ENCODE results near the gene PRRT4. TPM values are rescaled to one million over a fixed set of nuclear protein-coding genes. Genes with fewer than 3 reads are reported as not detected.

PRRT4 gene
- total RNA-seq, 2 experiments from 2014 or later, result 0.16 TPM; not detected in 1

DNA sequence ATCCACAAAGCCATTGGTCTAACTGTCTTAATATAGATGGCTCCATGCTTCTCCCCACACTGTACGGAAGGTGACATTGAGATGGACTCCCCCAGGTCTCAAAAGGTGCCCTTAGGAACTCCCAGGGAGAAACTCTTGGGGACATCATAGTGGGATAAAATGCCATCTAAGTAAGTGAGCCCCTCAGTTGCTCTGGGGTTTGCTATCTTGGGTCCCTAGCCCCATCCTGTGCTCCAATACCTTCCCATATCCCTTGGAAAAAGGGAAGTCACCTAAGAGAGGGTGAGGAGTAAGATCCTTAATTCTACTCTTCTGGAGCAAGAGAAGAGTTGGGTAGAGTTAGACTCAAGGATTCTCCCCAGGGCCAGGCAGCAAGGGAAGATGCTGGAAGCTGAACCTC lies 7.9 kb downstream of the PRRT4 start:
- POLR2A ChIA-PET, result no interaction called here
- Mint-ChIP-seq H3K36me3 (ENCODE audit: low read depth) (no peaks in the 10 kb centered on the region), H3K4me1 (ENCODE audit: low read depth) (peaks cover 7% of the 10 kb centered on the region), H3K9me3 (ENCODE audit: insufficient read depth) (no peaks in the 10 kb centered on the region), H3K27me3 (ENCODE audit: low read depth) (peaks cover 45% of the 10 kb centered on the region), H3K27ac (no peak overlapping the region), H3K4me3 (no peak overlapping the region)
- CTCF ChIA-PET, result interaction anchor here (1.1 to 1.5 kb wide), 3 partner anchors 9 to 72 kb away, joined by 3 to 6 read pairs (median 6); partner anchors contain the start of gene RBM28
- ATAC-seq (no peak), DNase-seq (no peak)

DNA sequence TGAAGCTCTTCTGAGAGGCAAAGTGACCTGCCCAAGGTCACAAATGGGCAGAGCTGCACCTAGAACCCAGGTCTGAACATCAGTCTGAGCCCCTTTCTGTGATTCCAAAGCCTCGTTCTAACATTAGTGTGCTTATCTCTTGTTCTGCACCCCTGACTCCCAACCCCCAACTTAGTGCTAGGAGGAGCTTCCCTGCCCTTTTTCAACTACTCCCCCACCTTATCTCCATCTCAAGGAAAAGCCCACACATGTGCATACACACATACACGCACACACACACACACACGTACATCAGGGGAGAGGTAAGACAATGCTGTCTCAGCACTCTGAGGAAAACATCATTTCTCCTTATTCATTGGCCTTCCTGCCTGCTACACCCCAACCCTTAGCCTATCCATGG lies 8.3 kb downstream of the PRRT4 start:
- Mint-ChIP-seq H3K27ac (no peak overlapping the region), H3K27me3 (ENCODE audit: low read depth) (peaks cover 47% of the 10 kb centered on the region), H3K36me3 (ENCODE audit: low read depth) (no peaks in the 10 kb centered on the region), H3K4me3 (no peak overlapping the region), H3K9me3 (ENCODE audit: insufficient read depth) (no peaks in the 10 kb centered on the region), H3K4me1 (ENCODE audit: low read depth) (peaks cover 7% of the 10 kb centered on the region)
- DNase-seq (no peak), ATAC-seq (no peak)
- ChIA-PET POLR2A (no interaction called here), CTCF (interaction anchor here (1.1 to 1.3 kb wide), 2 partner anchors 9 to 72 kb away, joined by 6 read pairs; partner anchors contain the start of gene RBM28)

DNA sequence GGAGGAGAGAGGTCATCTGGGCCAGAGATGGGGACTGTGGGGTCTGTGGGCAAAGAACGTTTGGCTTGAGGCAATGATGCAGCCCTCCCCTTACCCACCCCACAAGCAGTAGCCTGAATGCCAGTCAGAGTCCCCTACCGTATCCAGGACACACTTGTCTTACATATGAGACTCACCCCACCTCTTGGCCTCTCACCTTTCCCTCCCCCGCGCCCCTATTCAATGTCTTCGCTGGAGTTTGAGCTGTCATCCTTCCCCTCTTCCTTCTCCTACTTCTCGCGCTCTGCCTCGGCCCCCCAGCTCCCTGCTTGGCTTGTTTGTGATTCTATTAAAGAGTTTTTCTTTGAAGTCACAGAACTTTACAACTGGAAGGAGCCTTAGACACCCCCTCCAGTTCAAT lies 8.9 kb downstream of the PRRT4 start:
- Mint-ChIP-seq H3K4me3 (no peak overlapping the region), H3K4me1 (ENCODE audit: low read depth) (peaks cover 7% of the 10 kb centered on the region), H3K27ac (no peak overlapping the region), H3K9me3 (ENCODE audit: insufficient read depth) (no peaks in the 10 kb centered on the region), H3K27me3 (ENCODE audit: low read depth) (peaks cover 50% of the 10 kb centered on the region), H3K36me3 (ENCODE audit: low read depth) (no peaks in the 10 kb centered on the region)
- ChIA-PET CTCF (interaction anchor here (1.1 to 1.3 kb wide), 2 partner anchors 8 to 73 kb away, joined by 6 read pairs; partner anchors contain the start of gene RBM28), POLR2A (no interaction called here)
- no peak for ATAC-seq
- no peak for DNase-seq

DNA sequence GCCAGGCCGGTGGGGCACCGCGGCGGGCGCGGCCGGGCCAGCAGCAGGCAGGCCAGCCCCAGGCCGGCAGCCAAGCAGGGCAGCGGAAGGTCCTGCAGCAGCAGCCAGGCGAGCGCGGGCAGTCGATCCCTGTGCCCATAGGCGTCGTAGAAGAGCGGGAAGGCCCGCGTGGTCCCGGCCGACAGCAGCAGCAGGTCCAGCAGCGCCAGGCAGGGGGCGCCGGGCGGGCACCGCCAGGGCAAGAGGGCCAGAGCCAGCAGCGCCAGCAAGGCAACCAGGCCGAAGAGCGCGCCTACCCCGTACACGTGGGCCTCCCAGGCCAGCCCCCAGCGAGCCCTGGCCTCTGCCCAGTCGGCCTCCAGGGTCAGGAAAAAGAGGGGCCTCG lies 9.3 kb downstream of the PRRT4 start:
- POLR2A ChIA-PET, result no interaction called here
- H3K27me3 Mint-ChIP-seq (ENCODE audit: low read depth), result peaks cover 53% of the 10 kb centered on the region
- ATAC-seq (peak; percentile 18), DNase-seq (no peak)
- no peak overlapping the region for H3K4me3 Mint-ChIP-seq
- H3K27ac Mint-ChIP-seq, result no peak overlapping the region
- H3K4me1 Mint-ChIP-seq (ENCODE audit: low read depth), result peaks cover 7% of the 10 kb centered on the region
- CTCF ChIA-PET, result no interaction called here
- no peaks in the 10 kb centered on the region for H3K36me3 Mint-ChIP-seq (ENCODE audit: low read depth)
- H3K9me3 Mint-ChIP-seq (ENCODE audit: insufficient read depth), result no peaks in the 10 kb centered on the region

DNA sequence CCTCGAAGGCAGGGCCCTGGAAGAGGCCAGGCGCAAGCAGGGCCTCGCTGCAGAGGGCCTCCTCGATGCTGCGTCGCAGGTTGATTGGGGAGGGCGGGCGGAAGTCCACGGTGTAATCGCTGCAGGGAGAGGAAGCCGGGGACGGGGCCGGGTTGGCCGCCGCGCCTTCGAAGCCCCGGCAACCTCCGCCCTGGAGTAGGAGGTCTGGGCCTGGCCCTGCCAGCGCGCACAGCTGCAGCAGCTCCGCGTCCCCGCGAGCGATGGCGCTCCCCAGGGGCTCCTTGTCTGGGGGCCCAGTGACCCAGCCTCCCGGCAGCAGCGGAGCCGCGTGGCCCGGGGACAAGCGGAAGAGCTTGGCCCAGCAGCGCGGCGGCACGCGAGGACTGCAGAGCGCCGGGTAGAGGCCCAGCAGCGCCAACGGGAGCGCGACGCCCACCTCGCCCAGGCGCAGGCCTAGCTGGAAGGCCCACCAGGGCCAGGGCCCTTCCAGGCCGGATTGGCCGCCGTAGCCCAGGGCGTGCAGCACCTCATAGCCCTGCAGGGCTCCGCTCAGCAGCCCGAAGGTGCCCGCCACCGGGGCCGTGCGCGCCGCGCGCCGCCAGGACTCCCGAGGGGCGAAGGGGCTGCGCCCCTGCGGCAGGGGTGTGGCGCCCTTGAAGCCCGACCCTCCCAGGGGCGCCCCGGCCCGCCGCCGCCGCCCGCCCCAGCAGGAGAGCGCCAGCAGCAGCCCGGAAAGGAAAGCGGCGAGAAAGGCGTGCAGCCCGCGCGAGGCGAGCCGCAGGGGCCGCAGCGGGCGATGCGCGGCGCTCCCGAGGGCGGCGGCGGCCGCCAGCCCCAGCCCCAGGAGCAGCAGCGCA lies 10.0 kb downstream of the PRRT4 start:
- Mint-ChIP-seq H3K9me3 (ENCODE audit: insufficient read depth) (no peaks in the 10 kb centered on the region), H3K36me3 (ENCODE audit: low read depth) (no peaks in the 10 kb centered on the region), H3K27me3 (ENCODE audit: low read depth) (peaks cover 51% of the 10 kb centered on the region), H3K4me3 (no peak overlapping the region), H3K27ac (no peak overlapping the region), H3K4me1 (ENCODE audit: low read depth) (peaks cover 7% of the 10 kb centered on the region)
- ChIA-PET POLR2A (no interaction called here), CTCF (interaction anchor here (0.7 to 8.8 kb wide), 3 partner anchors 25 to 76 kb away, joined by 3 to 258 read pairs (median 3); no protein-coding TSS in a partner anchor)
- ATAC-seq (peak; percentile 45), DNase-seq (no peak)

DNA sequence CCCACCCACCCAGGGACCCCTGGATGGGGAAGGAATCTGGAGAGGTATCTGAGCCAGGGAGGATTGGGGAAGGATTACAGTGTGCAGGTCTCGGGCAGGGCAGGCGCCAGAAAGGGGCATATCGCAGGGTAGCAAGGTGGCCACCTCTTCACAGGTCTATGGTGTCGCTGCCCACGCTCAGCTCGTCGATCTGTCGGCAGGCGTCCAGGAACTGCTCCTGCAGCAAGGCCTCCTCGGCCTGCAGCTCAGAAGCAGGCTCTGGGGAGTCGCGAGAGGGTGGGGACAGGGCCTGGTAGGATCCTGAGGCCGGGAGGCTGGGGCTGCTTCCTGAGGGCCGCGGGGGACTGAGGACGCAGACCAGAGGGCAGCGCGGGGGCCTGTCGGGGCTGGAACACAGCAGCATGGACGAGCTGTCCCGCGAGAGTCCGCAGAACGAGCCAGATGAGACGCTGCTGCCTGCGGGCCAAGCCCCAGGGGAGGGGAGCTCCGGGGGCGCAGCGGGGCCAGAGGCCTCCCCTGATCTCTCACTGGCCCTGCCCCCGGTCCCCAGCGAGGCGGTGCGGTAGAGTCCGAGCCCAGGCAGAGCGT lies 10.7 kb downstream of the PRRT4 start:
- no peak for ATAC-seq
- H3K27ac Mint-ChIP-seq, result no peak overlapping the region

DNA sequence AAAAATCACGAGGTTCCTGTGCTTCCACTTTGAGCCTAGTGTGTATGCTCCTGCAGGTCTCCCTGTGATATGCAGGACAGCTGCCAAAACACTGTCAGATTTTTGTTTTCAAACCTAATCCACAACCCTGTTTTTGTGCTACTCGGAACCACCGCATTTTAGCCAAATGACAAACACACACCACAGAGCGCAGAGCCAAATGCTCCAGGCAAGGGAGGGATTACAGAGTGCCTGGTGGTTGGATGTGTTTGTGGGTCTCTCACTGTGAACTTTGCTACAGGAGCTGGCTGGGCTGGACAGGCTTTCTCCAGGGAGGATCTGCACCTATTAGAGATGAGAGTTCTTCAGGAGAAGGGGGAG lies 12.0 kb downstream of the PRRT4 start:
- ChIA-PET POLR2A (no interaction called here), CTCF (interaction anchor here (3.5 to 8.8 kb wide), 2 partner anchors 36 to 77 kb away, joined by 48 to 258 read pairs; no protein-coding TSS in a partner anchor)
- Mint-ChIP-seq H3K9me3 (ENCODE audit: insufficient read depth) (no peaks in the 10 kb centered on the region), H3K36me3 (ENCODE audit: low read depth) (no peaks in the 10 kb centered on the region), H3K4me1 (ENCODE audit: low read depth) (no peaks in the 10 kb centered on the region), H3K27ac (no peak overlapping the region), H3K4me3 (no peak overlapping the region), H3K27me3 (ENCODE audit: low read depth) (peaks cover 45% of the 10 kb centered on the region)
- no peak for DNase-seq
- ATAC-seq, result no peak

More for the DNA sequence above, 10.7 kb downstream of the PRRT4 start:
- H3K36me3 Mint-ChIP-seq (ENCODE audit: low read depth), result no peaks in the 10 kb centered on the region
- no peak for DNase-seq
- peaks cover 51% of the 10 kb centered on the region for H3K27me3 Mint-ChIP-seq (ENCODE audit: low read depth)
- CTCF ChIA-PET, result interaction anchor here (0.7 to 8.8 kb wide), 3 partner anchors 26 to 76 kb away, joined by 3 to 258 read pairs (median 3); no protein-coding TSS in a partner anchor
- POLR2A ChIA-PET, result no interaction called here
- peaks cover 5% of the 10 kb centered on the region for H3K4me1 Mint-ChIP-seq (ENCODE audit: low read depth)
- H3K9me3 Mint-ChIP-seq (ENCODE audit: insufficient read depth), result no peaks in the 10 kb centered on the region
- H3K4me3 Mint-ChIP-seq, result no peak overlapping the region

DNA sequence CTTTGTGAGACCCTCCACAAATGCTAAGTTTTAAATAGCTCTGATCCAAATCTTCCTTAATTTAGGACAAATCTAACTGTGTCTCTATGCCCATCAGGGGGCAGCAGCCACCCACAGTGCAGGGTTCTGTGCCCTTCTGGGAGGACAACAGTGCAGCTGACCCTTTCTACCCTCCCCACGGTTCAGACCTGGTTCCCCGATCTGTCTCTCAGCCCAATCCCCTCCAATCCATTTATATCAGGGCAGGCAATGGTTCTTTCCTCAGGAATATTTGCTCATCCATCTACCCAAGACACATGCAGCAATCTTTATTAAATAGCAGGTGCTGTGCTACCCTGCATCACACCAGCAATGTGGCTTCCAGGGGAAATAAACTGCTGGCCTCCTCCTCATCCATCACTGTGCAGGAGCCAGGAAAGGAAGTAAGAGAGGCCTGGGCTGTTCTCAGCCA lies 13.8 kb downstream of the PRRT4 start:
- ChIA-PET CTCF (interaction anchor here (0.6 to 8.8 kb wide), 26 partner anchors 8 to 113 kb away, joined by 3 to 258 read pairs (median 4); partner anchors contain the start of gene HILPDA), POLR2A (interaction anchor here (0.9 to 1.4 kb wide), 4 partner anchors 10 to 110 kb away, joined by 3 to 4 read pairs (median 4); no protein-coding TSS in a partner anchor)
- ATAC-seq (no peak), DNase-seq (peak; percentile 58)
- Mint-ChIP-seq H3K9me3 (ENCODE audit: insufficient read depth) (no peaks in the 10 kb centered on the region), H3K4me3 (no peak overlapping the region), H3K36me3 (ENCODE audit: low read depth) (no peaks in the 10 kb centered on the region), H3K4me1 (ENCODE audit: low read depth) (peaks cover 9% of the 10 kb centered on the region), H3K27ac (no peak overlapping the region), H3K27me3 (ENCODE audit: low read depth) (peaks cover 29% of the 10 kb centered on the region)

DNA sequence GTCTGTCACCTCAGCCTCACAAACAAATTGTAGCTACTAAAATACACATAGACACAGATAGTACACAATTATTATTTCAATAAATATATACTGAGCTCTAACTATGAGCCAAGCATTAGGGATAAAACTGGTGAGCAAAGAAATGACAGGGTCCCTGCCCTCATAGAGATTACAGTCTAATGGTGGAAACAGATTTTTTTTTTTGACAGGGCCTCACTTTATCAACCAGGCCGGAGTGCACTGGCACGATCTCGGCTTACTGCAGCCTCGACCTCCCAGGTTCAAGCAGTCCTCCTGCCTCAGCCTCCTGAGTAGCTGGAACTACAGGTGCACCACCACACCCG lies 17.1 kb downstream of the PRRT4 start:
- Mint-ChIP-seq H3K4me1 (ENCODE audit: low read depth) (peaks cover 23% of the 10 kb centered on the region), H3K9me3 (ENCODE audit: insufficient read depth) (no peaks in the 10 kb centered on the region), H3K4me3 (peak overlapping the region; percentile 65), H3K27ac (no peak overlapping the region), H3K36me3 (ENCODE audit: low read depth) (no peaks in the 10 kb centered on the region), H3K27me3 (ENCODE audit: low read depth) (peaks cover 18% of the 10 kb centered on the region)
- CTCF ChIA-PET, result interaction anchor here (0.6 to 8.8 kb wide), 15 partner anchors 9 to 117 kb away, joined by 3 to 258 read pairs (median 6); no protein-coding TSS in a partner anchor
- POLR2A ChIA-PET, result interaction anchor here (0.6 to 1.1 kb wide), 2 partner anchors 15 to 75 kb away, joined by 3 to 4 read pairs; no protein-coding TSS in a partner anchor
- DNase-seq, result no peak
- ATAC-seq, result no peak

DNA sequence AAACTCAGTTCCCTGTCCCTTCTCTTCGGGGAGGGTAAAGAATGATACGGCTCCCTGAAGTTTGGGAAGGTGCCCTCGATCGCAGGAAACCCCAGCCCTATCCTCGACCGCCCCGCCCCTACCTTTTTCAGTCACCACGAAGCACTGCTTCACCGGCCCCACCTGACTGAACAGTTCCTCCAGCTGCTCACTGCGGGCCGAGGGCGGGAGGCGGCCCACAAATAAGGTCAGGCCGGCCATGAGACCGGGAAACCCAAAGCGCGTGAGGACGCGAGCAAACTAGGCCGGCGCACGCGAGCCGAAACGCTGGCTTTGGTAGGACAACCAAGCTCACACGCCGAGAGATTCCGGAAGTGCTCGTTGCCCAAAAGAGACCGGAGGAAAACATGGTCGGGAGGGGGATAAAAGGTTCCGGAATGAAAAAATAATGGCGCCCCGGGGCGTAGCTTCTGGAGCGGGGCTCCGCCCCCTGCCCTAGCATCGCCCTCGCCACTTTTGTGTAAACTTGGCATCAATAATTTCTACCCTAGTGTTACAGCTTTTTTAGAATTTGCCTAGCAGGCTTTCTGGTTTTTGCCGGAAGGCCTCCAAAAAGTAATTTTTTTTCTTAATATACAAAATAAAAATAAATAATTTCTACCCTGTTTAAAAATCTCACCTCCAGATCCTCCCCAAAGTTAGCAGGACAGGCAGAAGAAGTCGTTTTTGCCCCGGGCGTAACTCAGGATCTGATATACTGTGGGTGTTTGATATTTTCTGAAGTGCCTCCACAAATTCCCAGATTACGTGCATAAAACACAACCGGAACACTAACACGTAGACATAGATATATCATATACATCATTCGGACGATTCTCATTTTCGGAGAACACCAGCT lies 17.7 kb downstream of the PRRT4 start, which contains the start of gene RBM28:
Gene RBM28 (minus strand): TSS at position 355 of the 877 bp plus-strand sequence. CDS start 115 bp downstream, at position 240.
- CTCF ChIA-PET, result interaction anchor here (0.9 to 8.8 kb wide), 14 partner anchors 9 to 117 kb away, joined by 3 to 258 read pairs (median 6); no protein-coding TSS in a partner anchor
- Mint-ChIP-seq H3K9me3 (ENCODE audit: insufficient read depth) (no peaks in the 10 kb centered on the region), H3K27me3 (ENCODE audit: low read depth) (peaks cover 12% of the 10 kb centered on the region), H3K4me3 (peak within 1 kb of the TSS; percentile 91), H3K36me3 (ENCODE audit: low read depth) (no peaks in the 10 kb centered on the region), H3K4me1 (ENCODE audit: low read depth) (peaks cover 23% of the 10 kb centered on the region), H3K27ac (peak within 1 kb of the TSS; percentile 93)
- DNase-seq (peak; percentile 90), ATAC-seq (peak; percentile 98)
- POLR2A ChIA-PET, result interaction anchor here (0.6 to 1.1 kb wide), 3 partner anchors 15 to 74 kb away, joined by 3 to 4 read pairs (median 3); no protein-coding TSS in a partner anchor

DNA sequence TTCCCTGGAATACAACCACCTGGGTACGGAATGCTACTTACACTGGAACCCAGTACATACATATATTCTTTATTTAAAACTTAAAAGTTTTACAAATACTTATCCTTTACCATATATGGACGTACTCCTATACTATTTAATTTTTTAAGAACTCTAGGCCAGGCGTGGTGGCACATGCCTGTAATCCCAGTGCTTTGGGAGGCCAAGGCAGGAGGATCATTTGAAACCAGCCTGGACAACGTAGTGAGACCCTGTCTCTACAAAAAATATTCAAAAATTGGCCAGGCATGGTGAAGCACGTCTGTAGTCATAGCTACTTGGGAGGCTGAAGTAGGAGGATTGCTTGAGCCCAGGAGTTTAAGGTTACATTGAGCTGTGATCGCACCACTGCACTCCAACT lies 19.8 kb downstream of the PRRT4 start:
- CTCF ChIA-PET, result interaction anchor here (1.1 to 1.3 kb wide), 2 partner anchors 21 to 46 kb away, joined by 6 read pairs; no protein-coding TSS in a partner anchor
- ATAC-seq, result no peak
- Mint-ChIP-seq H3K36me3 (ENCODE audit: low read depth) (peaks cover 12% of the 10 kb centered on the region), H3K27ac (no peak overlapping the region), H3K27me3 (ENCODE audit: low read depth) (no peaks in the 10 kb centered on the region), H3K9me3 (ENCODE audit: insufficient read depth) (no peaks in the 10 kb centered on the region), H3K4me3 (peak overlapping the region; percentile 91), H3K4me1 (ENCODE audit: low read depth) (peaks cover 23% of the 10 kb centered on the region)
- POLR2A ChIA-PET, result no interaction called here
- DNase-seq, result no peak
